HG02642 (cell line): ENCODE data around the gene CEP72.

Source experiments
- ATAC-seq: cut with Tn5 transposase; IDR thresholded peaks from one replicate; pipeline ENCODE4 v1.9.1; 2021; ENCODE audit warnings: mild to moderate bottlenecking; ENCODE audit not compliant: unreplicated experiment, poor library complexity

Gene CEP72

DNA sequence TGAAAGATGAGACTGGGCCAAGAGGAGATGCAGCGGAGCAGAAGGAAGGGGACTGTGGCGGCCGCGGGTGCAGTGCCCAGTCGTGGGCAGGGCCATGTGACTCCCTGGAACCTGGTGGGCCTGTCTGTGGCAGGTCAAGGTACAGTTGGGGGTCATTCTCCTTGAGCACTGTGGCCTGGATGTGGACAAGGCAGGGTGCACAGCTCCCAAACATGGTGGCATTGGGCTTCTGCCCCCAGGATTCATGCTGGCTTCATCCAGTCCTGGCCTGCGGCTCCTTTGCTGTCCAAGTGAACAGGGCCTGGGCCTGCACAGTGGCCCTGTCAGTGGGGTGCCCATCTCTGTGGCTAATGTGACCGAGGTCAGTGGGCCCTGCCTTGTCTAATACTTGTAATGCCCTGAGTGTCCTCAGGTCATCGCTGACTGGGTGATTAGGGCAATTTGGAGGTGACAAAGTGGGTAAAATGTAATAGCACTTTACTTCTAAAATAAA, 39.9 kb downstream of the CEP72 start:
- ATAC-seq = no peak

DNA sequence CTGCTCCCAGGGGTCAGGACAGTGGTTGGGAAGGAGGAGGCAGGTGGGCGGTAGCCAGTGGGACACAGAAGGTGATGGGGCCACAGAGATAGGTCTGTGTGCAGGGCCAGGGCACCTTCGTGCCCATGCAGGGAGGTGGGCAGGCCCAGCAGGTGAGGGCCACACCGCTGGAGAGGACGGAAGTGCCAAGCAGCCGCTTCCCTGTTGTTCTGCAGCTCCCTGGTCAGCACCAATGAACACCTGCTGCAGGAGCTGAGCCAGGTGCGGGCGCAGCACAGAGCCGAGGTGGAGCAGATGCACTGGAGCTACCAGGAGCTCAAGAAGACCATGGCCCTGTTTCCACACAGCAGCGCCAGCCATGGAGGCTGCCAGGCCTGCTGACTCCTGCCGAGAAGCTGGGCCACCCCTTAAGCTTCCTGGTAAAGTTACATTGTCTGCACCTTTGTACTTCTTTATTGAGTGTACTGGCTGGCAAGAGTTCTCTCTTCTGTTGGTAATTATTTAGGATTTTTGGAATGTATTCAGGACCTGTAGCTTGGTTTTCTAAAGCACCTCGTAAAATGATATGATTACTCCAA, 40.7 kb downstream of the CEP72 start:
- no peak for ATAC-seq

DNA sequence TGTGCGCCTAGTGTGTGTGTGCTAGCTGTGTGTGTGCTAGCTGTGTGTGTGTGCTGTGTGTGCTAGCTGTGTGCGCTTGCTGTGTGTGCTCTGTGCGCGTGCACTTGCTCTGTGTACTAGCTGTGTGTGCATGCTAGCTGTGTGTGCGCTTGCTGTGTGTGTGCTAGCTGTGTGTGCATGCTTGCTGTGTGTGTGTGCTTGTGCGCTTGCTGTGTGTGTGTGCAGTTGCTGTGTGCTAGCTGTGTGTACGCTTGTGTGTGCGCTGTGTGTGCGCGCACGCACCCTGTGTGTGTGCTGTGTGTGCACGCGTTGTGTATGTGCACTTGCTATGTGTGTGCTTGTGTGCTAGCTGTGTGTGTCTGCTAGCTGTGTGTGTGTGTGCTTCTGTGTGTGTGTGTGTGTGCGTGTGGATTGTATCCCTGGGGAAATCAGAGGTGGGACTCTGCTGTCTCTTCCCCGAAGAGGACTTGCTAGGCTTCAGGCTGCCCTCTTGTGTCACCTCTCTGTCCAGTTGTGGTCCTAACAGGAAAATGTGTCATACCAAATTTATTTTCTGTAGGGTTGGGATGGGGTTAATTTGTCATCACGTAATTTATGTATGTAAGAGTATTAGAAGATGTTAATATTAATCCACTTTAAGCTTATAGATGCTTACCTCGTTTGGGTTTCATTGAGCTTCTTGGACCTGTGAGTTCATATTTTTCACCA, 42.1 kb downstream of the CEP72 start:
- ATAC-seq = no peak

DNA sequence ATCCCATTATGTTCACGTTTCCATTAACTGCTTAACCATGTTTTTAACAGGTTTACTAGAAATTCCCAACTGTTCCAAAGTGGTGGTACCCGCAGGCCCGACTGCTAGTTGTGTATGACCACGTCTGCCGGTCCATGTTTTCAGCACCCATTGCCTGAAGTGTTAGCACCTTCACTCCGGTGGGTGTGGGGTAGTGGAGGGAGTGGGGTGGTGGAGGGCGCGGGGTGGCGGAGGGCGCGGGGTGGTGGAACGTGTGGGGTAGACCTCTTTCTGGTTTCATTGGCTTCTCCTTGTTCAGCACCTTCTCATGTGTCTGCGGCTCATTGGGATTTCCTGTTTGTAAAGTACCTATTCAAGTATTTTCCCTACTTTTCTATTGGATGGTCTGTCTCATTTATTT, 43.3 kb downstream of the CEP72 start:
- no peak for ATAC-seq

DNA sequence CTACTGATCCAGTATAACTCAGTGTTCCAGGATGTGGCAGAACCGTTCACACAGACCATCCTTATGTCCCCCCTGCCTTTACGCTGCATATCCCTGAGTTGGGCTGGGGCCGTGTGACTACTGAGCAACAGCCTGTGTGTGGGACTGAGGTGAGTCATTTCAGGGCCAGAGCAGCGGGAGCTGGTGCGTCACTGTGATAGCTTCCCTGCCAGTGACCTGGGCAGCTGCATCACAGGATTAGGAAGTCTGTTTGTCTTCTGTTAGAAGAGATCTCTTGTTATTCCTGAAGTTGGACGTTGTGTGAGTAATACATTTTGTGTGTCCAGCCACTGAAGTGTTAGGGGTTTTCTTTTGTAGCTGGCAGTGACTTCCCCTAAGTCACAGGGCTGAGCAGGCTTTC, 45.4 kb downstream of the CEP72 start:
- ATAC-seq = no peak

DNA sequence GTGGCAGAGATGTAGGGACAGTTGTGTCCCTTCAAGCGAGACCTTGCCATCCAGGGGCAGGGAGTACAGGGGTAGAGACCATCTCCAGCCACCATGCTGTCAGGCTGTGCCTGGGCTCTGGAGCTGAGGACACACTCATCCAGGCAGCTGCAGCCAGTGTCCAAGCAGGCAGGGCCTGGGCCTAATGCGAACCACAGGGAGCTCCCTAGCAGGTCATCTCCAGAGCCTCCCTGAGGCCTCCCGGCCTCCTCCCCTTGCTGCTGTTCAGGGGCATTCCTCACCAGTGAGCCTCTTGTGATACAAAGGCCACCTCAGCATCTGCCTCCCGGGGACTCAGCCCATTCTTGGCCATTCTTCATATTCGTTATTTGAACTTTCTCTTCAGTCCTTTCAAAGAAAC, 46.0 kb downstream of the CEP72 start:
- ATAC-seq = no peak

DNA sequence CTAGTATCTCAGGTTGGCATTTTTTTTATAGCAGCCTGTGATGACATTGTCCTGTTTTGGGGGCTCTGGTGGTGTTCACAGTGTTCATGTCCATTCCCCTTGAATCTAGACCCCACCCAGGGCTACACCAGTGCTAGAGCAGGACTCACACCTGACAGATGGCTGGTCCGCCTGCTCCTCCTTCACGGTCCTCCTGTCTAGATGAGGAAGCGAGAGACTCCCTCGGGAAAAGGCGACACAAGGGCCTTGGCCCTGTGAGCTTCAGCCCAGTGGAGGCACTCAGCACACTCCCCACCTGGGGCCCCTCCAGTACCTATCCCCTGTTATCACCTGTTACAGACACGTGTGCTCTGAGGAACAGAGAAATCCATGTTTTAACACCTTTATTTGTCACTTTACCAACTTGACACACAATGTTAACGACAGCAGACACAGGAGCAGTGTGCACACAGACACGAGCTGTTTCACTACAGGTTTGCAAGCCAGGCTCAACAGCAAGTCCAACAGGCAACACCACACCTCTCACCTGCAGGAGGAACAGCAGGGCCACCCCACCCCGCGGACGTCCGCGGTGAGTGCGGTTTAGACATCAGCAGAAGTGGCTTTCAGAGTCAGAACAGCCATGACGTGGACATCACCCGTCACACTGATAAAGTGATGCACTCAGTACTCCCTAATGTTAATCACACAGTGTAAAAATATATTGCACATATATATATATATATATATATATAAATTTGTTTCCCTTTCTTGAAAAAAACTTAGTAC, 47.5 kb downstream of the CEP72 start:
- no peak for ATAC-seq

DNA sequence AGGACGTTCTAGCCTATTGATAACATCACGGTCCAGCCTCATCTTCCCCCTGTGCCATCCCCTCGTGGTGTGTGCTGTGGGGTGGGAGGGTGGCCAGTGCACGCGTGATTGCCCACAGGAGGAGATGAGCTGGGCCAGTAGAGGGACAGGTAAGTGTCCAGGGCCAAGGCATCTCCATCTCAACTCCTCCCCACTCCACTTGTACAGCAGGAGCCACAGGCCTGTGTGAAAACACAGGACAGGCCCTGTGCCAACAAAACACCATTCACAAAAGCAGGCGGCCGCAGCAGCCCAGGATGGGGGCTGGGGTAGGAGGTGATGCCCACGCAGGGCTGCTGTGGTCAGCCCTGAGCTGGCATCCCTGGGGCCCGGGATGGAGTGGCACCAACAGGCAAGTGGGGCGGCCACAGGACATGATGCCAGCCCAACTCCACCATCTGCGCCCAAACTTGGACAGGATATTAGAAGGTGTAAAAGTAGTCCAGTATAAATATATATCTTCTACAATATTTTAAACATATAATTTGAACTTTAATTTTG, 48.4 kb downstream of the CEP72 start:
- ATAC-seq = no peak

DNA sequence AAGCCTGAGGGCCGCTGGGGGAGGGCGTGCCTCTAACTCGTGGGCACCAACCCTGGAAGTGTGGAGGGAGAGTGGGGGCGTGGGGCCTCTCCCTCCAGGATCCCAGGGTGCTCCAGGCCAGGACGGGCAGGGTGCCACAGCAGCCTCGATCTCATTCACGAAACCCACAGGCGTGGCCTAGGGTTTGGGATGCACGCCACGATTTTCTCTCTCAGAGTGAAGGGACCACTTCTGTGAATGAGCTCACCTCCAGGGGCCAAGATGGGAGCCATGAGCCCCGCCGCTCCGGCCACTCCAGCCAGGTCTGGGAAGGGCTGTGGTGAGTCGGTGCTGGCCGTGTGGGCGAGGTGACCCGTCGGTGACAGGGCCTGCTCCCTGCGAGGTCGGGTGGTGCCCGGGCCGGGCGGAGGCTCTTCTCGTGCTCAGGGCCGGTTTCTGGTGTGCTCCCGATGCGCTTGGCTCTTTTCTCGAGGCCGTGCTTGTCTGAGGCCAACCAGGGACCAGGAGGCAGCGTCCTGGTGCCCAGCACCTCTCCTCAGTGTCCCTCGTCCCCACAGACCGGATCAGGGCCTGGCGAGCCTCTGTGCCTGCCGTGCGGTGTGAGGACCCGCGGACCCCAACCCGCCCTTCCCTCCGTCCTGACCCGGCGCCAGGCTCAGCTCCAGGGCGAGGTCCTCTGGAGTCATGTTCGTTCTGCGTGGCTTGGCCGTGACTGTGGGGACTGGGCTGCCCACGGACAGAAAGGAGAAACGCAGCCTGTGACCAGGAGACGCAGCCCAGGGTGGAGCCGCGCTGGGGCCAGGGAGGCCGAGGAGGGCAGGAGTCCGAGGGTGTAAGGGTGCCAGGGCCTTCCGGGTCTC, 50.0 kb downstream of the CEP72 start:
- ATAC-seq = no peak

DNA sequence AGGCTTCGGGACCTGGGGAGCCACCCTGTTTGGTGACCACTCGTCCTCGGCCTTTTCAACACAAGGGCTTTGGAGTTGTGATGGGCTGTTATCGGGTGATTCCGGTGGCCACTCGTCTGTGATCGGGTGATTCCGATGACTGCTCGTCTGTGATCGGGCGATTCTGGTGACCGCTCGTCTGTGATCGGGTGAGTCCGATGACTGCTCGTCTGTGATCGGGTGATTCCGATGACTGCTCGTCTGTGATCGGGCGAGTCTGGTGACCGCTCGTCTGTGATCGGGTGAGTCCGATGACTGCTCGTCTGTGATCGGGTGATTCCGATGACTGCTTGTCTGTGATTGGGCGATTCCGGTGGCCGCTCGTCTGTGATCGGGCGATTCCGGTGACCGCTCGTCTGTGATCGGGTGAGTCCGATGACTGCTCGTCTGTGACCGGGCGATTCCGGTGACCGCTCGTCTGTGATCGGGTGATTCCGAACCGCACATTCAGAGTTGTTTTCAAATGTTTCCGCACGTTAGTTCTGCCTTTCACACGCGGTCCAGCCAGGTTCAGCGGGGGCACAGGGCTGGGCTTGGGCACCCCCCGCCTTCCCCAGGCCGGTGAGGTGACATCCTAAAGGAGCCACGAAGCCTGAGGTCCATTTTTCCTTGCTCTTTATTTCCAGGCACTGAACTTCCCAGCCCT, 50.8 kb downstream of the CEP72 start:
- no peak for ATAC-seq

DNA sequence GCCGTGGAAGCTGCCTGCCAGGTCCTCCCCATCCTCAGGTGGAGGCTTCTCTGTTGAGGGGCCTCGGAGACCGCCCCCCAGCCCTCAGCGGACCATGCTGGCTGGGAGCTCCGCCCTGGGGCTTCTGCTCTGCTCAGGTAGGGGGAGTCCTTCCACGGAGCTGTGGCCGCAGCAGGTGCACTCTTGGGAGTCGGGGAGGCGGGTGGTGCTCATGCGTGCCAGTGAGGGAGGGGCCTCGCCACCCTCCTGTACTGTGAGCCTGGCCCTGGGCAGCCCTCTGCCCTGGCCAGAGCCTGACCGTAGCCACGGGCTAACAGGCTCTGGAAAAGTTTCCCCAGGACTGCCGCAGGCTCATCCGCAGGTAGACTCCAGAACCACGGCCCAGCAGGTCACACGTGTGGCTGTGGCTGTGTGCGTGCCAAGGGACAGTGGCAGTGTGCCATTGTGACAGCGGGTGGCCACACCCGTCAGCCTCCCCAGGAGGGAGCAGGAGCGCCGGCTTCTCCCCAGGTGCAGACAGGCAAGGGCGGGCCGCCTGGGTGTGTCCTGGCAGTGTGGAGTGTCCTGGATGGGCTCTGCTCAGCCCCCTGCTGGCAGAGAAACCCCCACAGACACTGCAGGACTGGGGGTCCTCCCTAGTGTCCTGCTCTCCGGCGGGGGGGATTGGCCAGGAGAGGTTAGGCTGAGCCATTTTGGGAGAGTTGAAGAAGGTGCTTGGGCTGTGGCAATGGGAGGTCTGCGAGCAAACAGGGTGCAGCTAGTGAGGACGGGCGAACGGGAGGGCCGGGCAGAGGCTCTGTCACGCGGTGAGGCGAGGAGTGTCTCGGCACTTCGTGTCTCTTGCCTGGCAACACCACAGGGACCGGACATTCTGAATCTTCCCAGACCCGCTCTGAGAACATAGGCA, 51.5 kb downstream of the CEP72 start:
- no peak for ATAC-seq

DNA sequence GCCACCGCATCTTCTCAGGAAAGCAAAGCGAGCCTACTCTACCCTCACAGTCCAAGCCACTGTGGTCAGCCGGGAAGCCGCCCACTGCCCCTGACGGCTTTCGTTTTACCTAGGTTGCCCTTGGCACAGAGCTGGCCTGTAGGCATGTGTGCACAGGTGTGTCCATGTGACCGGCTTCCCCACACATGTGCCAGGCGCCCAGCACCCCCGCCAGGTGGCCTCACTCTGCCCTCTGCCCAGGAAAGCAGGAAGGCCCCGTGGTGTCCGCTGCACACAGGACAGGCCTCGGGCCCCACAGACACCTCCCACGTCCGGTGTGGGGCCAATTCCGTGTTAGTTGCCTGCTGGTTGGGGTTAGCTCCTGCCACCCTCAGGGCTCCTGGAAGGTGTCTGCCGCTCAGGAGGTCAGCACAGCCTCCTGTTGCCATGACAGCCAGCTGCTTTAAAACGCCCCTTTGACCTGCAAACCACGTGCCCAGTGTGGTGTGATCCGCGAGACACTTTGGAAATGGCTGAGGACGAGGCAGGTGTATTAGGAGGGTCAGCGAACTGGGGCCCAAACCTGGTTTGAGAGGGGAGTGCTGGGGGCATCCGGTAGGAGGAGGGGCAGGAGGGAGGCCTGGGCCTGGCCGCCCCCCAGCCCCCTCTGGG, 52.3 kb downstream of the CEP72 start:
- no peak for ATAC-seq

DNA sequence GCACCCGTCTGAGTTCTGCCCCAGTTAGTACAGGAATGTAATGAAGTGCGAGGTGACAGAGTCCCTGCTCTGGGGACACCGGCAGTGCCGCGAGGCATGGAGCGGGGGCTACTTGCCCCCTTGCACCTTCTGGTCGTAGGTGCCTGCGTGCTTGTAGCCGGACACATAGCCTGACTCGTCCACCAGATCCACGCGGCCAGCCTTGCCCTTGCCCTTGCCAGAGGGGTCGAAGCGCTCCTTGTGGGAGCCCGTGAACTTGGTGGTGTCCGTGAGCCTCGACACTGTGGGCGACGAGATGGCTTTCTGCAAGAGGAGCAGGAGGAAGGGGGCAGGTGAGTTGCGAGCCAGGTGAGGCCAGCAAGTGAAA, 52.8 kb downstream of the CEP72 start:
- no peak for ATAC-seq

DNA sequence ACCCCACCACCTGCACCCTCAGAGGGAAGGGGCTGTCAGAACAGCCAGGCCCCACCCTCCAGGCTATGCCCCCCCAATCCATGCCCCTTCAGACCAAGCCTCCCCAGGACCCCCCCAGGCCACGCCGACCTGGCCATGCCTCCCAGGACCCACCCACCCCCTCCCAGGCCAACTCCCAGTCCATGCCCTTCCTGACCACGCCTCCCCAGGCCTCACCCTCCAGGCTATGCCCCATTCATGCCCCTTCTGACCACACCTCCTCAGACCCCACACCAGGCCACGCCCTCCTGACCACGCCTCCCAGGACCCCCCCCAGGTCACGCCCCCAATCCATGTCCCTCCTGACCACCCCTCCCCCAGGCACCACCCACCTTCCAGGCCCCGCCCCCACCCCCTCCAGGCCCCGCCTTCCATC, 53.4 kb downstream of the CEP72 start:
- no peak for ATAC-seq

DNA sequence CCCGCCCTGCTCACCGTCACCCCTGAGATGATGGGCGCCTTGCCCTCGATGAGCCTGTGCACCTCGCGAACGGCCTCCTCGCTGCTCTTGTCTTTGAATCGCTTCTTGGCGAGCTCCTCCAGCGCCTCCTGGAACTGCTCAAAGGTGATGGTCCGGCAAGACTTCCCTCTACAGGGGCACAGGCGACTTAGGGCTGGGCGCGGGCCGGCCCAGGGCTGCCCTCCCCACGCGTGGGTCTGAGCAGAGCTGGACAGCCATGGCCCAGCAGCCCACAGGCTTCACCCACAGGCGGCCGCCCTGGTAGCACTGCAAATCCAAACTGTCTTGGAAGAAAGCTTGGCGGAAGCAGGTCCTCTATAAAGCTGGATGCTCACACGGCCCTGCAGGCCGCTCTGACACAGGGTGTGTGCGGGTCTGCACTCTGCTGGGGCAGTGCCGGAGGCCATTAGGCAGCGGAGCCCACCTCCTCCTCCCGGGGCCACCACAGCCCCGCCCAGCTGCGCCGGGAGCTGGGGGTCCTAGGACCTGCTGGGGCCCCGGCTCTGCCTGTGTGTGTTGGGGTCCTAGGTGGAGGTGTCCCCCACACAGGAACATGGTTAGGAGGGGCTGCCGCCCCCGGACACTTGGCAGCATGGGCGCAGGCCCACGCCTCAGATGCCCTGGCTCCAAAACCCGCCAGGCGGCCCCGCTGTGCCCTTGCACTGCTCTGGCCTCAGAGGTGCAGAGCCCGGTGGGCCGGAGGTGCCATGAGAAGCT, 54.0 kb downstream of the CEP72 start:
- ATAC-seq = no peak

DNA sequence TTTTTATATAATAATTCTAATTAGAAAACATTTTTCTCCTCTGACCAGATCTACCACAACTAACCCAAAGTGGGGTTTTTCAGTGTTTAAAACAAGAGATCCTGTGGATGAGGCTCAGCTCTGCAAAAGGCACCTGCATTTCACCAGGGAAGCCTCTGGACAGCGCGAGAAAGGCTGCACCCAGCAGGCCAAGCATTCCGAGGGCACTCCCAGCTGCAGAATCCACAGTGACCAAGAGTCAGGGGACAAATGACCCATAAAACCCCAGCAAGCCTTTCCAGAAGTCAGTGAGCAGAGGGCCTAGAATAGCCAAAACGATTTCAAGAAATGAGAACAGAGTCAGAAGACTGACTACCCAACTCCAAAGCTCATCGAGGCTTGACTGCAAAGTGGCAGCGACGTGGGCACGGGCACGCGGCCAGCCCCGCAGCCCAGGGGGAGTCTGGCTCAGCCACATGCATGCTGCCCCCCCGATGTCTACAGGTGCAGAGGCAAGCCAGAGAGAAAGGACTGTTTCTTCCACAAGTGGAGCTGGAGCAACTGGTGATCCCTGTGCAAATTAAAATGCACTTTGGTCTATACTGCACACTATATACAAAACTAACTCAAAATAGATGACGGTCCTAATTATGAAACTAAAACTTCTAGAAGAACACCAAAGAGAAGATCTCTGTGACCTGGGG, 54.8 kb downstream of the CEP72 start:
- no peak for ATAC-seq
